H54 (cell line): Measurements from ENCODE around the gene RNF227.
"Not testable (repeated sequence)": the region's sequence is repeated elsewhere in the genome, so short reads cannot be mapped to it uniquely, and the experiment has no call there.

Experiments
- DNase-seq: peaks from one replicate; pipeline ENCODE4 v3.0.0; 2011; ENCODE audit warnings: low spot score, mixed read lengths; ENCODE audit not compliant: insufficient read length
- FAIRE-seq: peaks from 3 replicates; lab custom pipeline; 2011; peaks lifted over from hg19 to GRCh38; lab: Jason Lieb, UNC
- POLR2A ChIP-seq: IDR thresholded peaks from 2 replicates; pipeline ENCODE4 v1.6.1; 2011; ENCODE audit warnings: low read depth, mild to moderate bottlenecking, low read length

RNF227 gene

GRCh38 chr17:7915611-7916384 lies at the start of gene RNF227:
Gene RNF227, minus strand, starts transcription at chr17:7916289. Its CDS starts 94 bp downstream, at chr17:7916195.
- FAIRE-seq (no peak), DNase-seq (peak; percentile 83)
- peak; percentile 68 for TF ChIP-seq POLR2A

- no peak for FAIRE-seq
- no peak for DNase-seq
- no peak for TF ChIP-seq POLR2A
These were observed 45.3 kb upstream of the RNF227 start for GRCh38 chr17:7961421-7961820.

- no peak for TF ChIP-seq POLR2A
- DNase-seq = no peak
- FAIRE-seq = no peak
These were observed 43.6 kb upstream of the RNF227 start for GRCh38 chr17:7959503-7960253.

GRCh38 chr17:7956228-7956965 lies 40.3 kb upstream of the RNF227 start:
- no peak for FAIRE-seq
- DNase-seq = no peak
- TF ChIP-seq POLR2A = no peak

- TF ChIP-seq POLR2A = no peak
- DNase-seq = no peak
- FAIRE-seq = no peak
These were observed 39.5 kb upstream of the RNF227 start for GRCh38 chr17:7955414-7956227.

- DNase-seq, FAIRE-seq: not testable (repeated sequence)
These were observed 37.2 kb upstream of the RNF227 start for GRCh38 chr17:7953266-7953665.

- DNase-seq = no peak
- TF ChIP-seq POLR2A = no peak
- no peak for FAIRE-seq
These were observed 35.2 kb upstream of the RNF227 start for GRCh38 chr17:7951143-7951792.

GRCh38 chr17:7950578-7950977 lies 34.5 kb upstream of the RNF227 start:
- TF ChIP-seq POLR2A = no peak
- no peak for FAIRE-seq
- no peak for DNase-seq

- TF ChIP-seq POLR2A = no peak
- DNase-seq (no peak), FAIRE-seq (no peak)
These were observed 31.6 kb upstream of the RNF227 start for GRCh38 chr17:7947651-7948050.

GRCh38 chr17:7946441-7946840 lies 30.4 kb upstream of the RNF227 start:
- no peak for FAIRE-seq

GRCh38 chr17:7945651-7946050 lies 29.6 kb upstream of the RNF227 start:
- no peak for TF ChIP-seq POLR2A
- FAIRE-seq (no peak), DNase-seq (no peak)

More at GRCh38 chr17:7946441-7946840, 30.4 kb upstream of the RNF227 start:
- TF ChIP-seq POLR2A = no peak
- DNase-seq = no peak

GRCh38 chr17:7944326-7944725 lies 28.2 kb upstream of the RNF227 start:
- no peak for TF ChIP-seq POLR2A
- FAIRE-seq = no peak
- DNase-seq = no peak

- DNase-seq (no peak), FAIRE-seq (no peak)
- no peak for TF ChIP-seq POLR2A
These were observed 27.2 kb upstream of the RNF227 start for GRCh38 chr17:7943291-7943690.
